HFFc6 (cell line): Measurements from ENCODE around the gene LIN54. TPM values are rescaled to one million over a fixed set of nuclear protein-coding genes. Genes with fewer than 3 reads are reported as not detected.

Source experiments
- DNase-seq: peaks from one replicate; pipeline ENCODE4 v3.0.0-alpha.2; 2018
- H3K27ac Mint-ChIP-seq: 2 replicates; pipeline ENCODE4 v1.8.0; 2020; ENCODE audit warnings: mild to moderate bottlenecking, mixed read lengths
- H3K27me3 Mint-ChIP-seq: 2 replicates; pipeline ENCODE4 v1.8.0; 2021; ENCODE audit warnings: mild to moderate bottlenecking, moderate library complexity, mixed read lengths; ENCODE audit not compliant: insufficient read depth
- H3K36me3 Mint-ChIP-seq: 2 replicates; pipeline ENCODE4 v1.8.0; 2021; ENCODE audit warnings: low read depth, mixed read lengths
- H3K4me1 Mint-ChIP-seq: 2 replicates; pipeline ENCODE4 v1.8.0; 2020; ENCODE audit warnings: low read depth, mixed read lengths
- H3K4me3 Mint-ChIP-seq: 2 replicates; pipeline ENCODE4 v1.8.0; 2020; ENCODE audit warnings: mild to moderate bottlenecking, moderate library complexity, mixed read lengths
- H3K9me3 Mint-ChIP-seq: 2 replicates; pipeline ENCODE4 v1.8.0; 2020; ENCODE audit warnings: mild to moderate bottlenecking, mixed read lengths
- total RNA-seq, 6 experiments: library from RNA; stranded (reverse); fragmentation: NEBNext Ultra II Directional; extraction: Animal tissue kit (Norgen Biotek cat#: 25700); gene quantifications; 2 replicates in 1 of 6; 3 replicates in 5 of 6; pipeline ENCODE4 v1.2.3, GENCODE V29; 2021
- TF ChIP-seq, protein P1 (sequence below): fragments of 200-600 bp; sonication (generic); IDR thresholded peaks from 2 replicates; pipeline ENCODE4 v1.5.0; 2021; ENCODE audit warnings: antibody characterized with exemption, mild to moderate bottlenecking

The LIN54 gene
- total RNA-seq, 6 experiments from 2014 or later, result 13.8 to 20.5 (median 18.6) TPM

- Mint-ChIP-seq H3K4me1 (peaks cover 16% of the 10 kb centered on the region), H3K9me3 (no peaks in the 10 kb centered on the region), H3K4me3 (no peak overlapping the region), H3K27me3 (no peaks in the 10 kb centered on the region), H3K27ac (no peak overlapping the region), H3K36me3 (peaks cover 5% of the 10 kb centered on the region)
- no peak for DNase-seq
- TF ChIP-seq, protein P1, sequence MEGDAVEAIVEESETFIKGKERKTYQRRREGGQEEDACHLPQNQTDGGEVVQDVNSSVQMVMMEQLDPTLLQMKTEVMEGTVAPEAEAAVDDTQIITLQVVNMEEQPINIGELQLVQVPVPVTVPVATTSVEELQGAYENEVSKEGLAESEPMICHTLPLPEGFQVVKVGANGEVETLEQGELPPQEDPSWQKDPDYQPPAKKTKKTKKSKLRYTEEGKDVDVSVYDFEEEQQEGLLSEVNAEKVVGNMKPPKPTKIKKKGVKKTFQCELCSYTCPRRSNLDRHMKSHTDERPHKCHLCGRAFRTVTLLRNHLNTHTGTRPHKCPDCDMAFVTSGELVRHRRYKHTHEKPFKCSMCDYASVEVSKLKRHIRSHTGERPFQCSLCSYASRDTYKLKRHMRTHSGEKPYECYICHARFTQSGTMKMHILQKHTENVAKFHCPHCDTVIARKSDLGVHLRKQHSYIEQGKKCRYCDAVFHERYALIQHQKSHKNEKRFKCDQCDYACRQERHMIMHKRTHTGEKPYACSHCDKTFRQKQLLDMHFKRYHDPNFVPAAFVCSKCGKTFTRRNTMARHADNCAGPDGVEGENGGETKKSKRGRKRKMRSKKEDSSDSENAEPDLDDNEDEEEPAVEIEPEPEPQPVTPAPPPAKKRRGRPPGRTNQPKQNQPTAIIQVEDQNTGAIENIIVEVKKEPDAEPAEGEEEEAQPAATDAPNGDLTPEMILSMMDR, result no peak
Observed at GRCh38 chr4:82909326-82909725, 101.3 kb downstream of the LIN54 start.

DNA sequence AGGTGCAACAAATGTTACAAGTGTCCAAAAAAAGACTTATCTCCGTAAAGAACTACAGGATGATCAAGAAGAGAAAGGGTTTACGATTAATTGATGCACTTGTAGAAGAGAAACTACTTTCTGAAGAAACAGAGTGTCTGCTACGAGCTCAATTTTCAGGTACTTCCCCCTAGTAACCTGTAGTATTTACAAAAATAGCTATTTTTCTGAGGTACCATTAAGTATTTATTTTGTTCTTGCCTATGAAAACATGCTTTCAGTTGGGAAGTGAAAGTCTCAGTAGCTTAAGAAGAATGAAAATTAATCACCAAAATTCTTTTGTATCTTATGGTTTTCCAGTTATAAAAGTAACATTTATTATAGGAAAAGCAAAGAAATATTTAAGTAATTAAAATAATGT, 104.2 kb downstream of the LIN54 start:
- Mint-ChIP-seq H3K36me3 (peaks cover 5% of the 10 kb centered on the region), H3K27me3 (no peaks in the 10 kb centered on the region), H3K4me3 (no peak overlapping the region), H3K27ac (no peak overlapping the region), H3K4me1 (peaks cover 11% of the 10 kb centered on the region), H3K9me3 (no peaks in the 10 kb centered on the region)
- TF ChIP-seq, protein P1, result no peak
- DNase-seq, result no peak

DNA sequence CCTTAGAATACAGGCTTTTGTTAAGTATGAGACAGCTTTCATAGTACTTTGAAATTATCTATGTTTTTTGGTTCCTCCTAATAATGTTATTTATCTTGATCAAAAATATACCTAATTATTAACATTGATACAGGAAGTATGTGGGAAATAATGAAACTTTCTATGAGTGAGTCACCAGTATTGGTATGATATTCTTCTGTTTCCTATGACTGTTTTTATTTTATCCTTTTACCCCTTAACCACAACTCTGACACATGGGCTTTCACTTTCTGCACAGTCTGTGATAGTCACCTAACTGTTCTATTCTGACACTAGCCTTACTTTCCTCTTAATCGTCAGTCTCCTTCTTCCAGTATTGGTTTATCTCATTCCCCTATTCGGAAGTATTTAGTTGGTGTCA, 105.4 kb downstream of the LIN54 start:
- H3K9me3 Mint-ChIP-seq, result no peaks in the 10 kb centered on the region

DNA sequence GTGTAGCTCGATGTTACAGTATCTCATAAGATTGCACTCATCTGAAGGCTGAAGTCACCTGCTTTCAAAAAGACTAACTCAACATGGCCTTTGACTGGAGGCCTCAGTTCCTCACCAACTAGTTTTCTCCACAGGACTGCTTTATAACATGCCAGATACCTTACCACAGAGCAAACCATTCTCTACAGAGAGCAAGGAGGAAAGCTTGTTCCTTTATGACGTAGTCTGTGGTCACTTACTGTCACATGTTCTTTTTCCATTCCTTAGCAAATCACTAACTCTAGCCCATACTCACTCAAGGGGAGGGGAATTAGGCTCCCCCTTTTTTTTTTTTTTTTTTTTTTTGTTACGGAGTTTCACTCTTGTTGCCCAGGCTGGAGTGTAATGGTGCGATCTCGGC, 106.9 kb downstream of the LIN54 start:
- TF ChIP-seq, protein P1, result no peak
- no peak for DNase-seq
- H3K27me3 Mint-ChIP-seq, result no peaks in the 10 kb centered on the region
- H3K36me3 Mint-ChIP-seq, result no peaks in the 10 kb centered on the region
- H3K4me3 Mint-ChIP-seq, result no peak overlapping the region
- H3K4me1 Mint-ChIP-seq, result peaks cover 16% of the 10 kb centered on the region
- no peaks in the 10 kb centered on the region for H3K9me3 Mint-ChIP-seq
- H3K27ac Mint-ChIP-seq, result no peak overlapping the region

More for the DNA sequence above, 105.4 kb downstream of the LIN54 start:
- no peak overlapping the region for H3K4me3 Mint-ChIP-seq
- peaks cover 11% of the 10 kb centered on the region for H3K4me1 Mint-ChIP-seq
- no peaks in the 10 kb centered on the region for H3K36me3 Mint-ChIP-seq
- TF ChIP-seq, protein P1, result no peak
- DNase-seq, result peak; percentile 42
- no peaks in the 10 kb centered on the region for H3K27me3 Mint-ChIP-seq
- no peak overlapping the region; the same call in 1 of the 2 replicates for H3K27ac Mint-ChIP-seq

GRCh38 chr4:82901183-82901718, 109.4 kb downstream of the LIN54 start:
- peaks cover 33% of the 10 kb centered on the region for H3K4me1 Mint-ChIP-seq
- peaks cover 13% of the 10 kb centered on the region; the same call in 1 of the 2 replicates for H3K36me3 Mint-ChIP-seq
- no peaks in the 10 kb centered on the region for H3K9me3 Mint-ChIP-seq
- H3K27ac Mint-ChIP-seq, result no peak overlapping the region
- H3K27me3 Mint-ChIP-seq, result no peaks in the 10 kb centered on the region
- TF ChIP-seq, protein P1, result no peak
- H3K4me3 Mint-ChIP-seq, result no peak overlapping the region
- no peak for DNase-seq
